SK-N-MC (cell line): Measurements from ENCODE around the gene PLA2G4B.

ENCODE experiments used
- EZH2 ChIP-seq: fragments of 200-600 bp; sonication (generic); IDR thresholded peaks from one replicate; pipeline ENCODE4 v1.6.1; 2017; ENCODE audit warnings: antibody characterized with exemption
- POLR2AphosphoS5 ChIP-seq: IDR thresholded peaks from 2 replicates; pipeline ENCODE4 v1.6.1; 2012; ENCODE audit warnings: mild to moderate bottlenecking, low read depth, low read length, borderline replicate concordance

- TF ChIP-seq EZH2 (no peak), POLR2AphosphoS5 (no peak)
Measured at GRCh38 chr15:41829959-41830646, 8.5 kb upstream of the PLA2G4B start.
